ENCODE data around the gene PTMS.
"Not testable (repeated sequence)": the region's sequence is repeated elsewhere in the genome, so short reads cannot be mapped to it uniquely, and the experiment has no call there.

Gene PTMS

GRCh38 chr12:6735448-6736191 lies 30.5 kb upstream of the PTMS start:
- Histone ChIP-seq H3K36me3 (ENCODE audit: control insufficient read depth, insufficient read depth, low read length) (peaks cover 3% of the 10 kb centered on the region), H3K4me3 (ENCODE audit: insufficient read depth, low read depth, low read length) (no peak overlapping the region), H3K27me3 (ENCODE audit: control insufficient read depth, insufficient read depth, low read length, poor library complexity, severe bottlenecking) (no peaks in the 10 kb centered on the region), H3K27ac (ENCODE audit: insufficient read depth, low read depth, low read length, poor library complexity, severe bottlenecking) (no peak overlapping the region), H3K4me1 (ENCODE audit: control insufficient read depth, insufficient read depth, low read length) (no peaks in the 10 kb centered on the region), H3K9me3 (ENCODE audit: control insufficient read depth, low read length) (no peaks in the 10 kb centered on the region)
- WGBS, 2 experiments, result 54 to 55% methylated on average over 8 of the region's 8 CpGs

GRCh38 chr12:6736754-6737153 lies 29.4 kb upstream of the PTMS start:
- WGBS, 2 experiments, result 90 to 91% methylated on average over 5 of the region's 5 CpGs
- Histone ChIP-seq H3K36me3 (ENCODE audit: control insufficient read depth, insufficient read depth, low read length) (no peaks in the 10 kb centered on the region), H3K9me3 (ENCODE audit: control insufficient read depth, low read length) (no peaks in the 10 kb centered on the region), H3K27ac (ENCODE audit: insufficient read depth, low read depth, low read length, poor library complexity, severe bottlenecking) (no peak overlapping the region), H3K4me1 (ENCODE audit: control insufficient read depth, insufficient read depth, low read length) (no peaks in the 10 kb centered on the region), H3K27me3 (ENCODE audit: control insufficient read depth, insufficient read depth, low read length, poor library complexity, severe bottlenecking) (no peaks in the 10 kb centered on the region), H3K4me3 (ENCODE audit: insufficient read depth, low read depth, low read length) (no peak overlapping the region)

GRCh38 chr12:6742080-6742479 lies 24.1 kb upstream of the PTMS start:
- not testable (repeated sequence) for H3K4me3 ChIP-seq (ENCODE audit: insufficient read depth, low read depth, low read length); H3K27me3 ChIP-seq (ENCODE audit: control insufficient read depth, insufficient read depth, low read length, poor library complexity, severe bottlenecking); H3K36me3 ChIP-seq (ENCODE audit: control insufficient read depth, insufficient read depth, low read length); H3K9me3 ChIP-seq (ENCODE audit: control insufficient read depth, low read length); H3K27ac ChIP-seq (ENCODE audit: insufficient read depth, low read depth, low read length, poor library complexity, severe bottlenecking)
- 90% methylated on average over 10 to 11 of the region's 12 CpGs for WGBS, 2 experiments
- peaks cover 11% of the 10 kb centered on the region for H3K4me1 ChIP-seq (ENCODE audit: control insufficient read depth, insufficient read depth, low read length)

- no peaks in the 10 kb centered on the region for H3K9me3 ChIP-seq (ENCODE audit: control insufficient read depth, low read length)
- no peak overlapping the region for H3K27ac ChIP-seq (ENCODE audit: insufficient read depth, low read depth, low read length, poor library complexity, severe bottlenecking)
- H3K4me3 ChIP-seq (ENCODE audit: insufficient read depth, low read depth, low read length), result no peak overlapping the region
- whole genome bisulfite sequencing, 2 experiments, result 93 to 95% methylated on average over 3 of the region's 3 CpGs
- peaks cover 9% of the 10 kb centered on the region for H3K36me3 ChIP-seq (ENCODE audit: control insufficient read depth, insufficient read depth, low read length)
- H3K27me3 ChIP-seq (ENCODE audit: control insufficient read depth, insufficient read depth, low read length, poor library complexity, severe bottlenecking), result no peaks in the 10 kb centered on the region
- peaks cover 11% of the 10 kb centered on the region for H3K4me1 ChIP-seq (ENCODE audit: control insufficient read depth, insufficient read depth, low read length)
Observed at GRCh38 chr12:6742834-6743233, 23.3 kb upstream of the PTMS start.

- not testable (repeated sequence) for H3K4me3 ChIP-seq (ENCODE audit: insufficient read depth, low read depth, low read length); H3K27me3 ChIP-seq (ENCODE audit: control insufficient read depth, insufficient read depth, low read length, poor library complexity, severe bottlenecking)
- 85 to 88% methylated on average over 7 of the region's 7 CpGs for WGBS, 2 experiments
Observed at GRCh38 chr12:6743300-6743699, 22.9 kb upstream of the PTMS start.

GRCh38 chr12:6745741-6746525 lies 20.2 kb upstream of the PTMS start:
- 93 to 94% methylated on average over 13 of the region's 13 CpGs for WGBS, 2 experiments
- H3K9me3 ChIP-seq (ENCODE audit: control insufficient read depth, low read length), result no peaks in the 10 kb centered on the region
- H3K36me3 ChIP-seq (ENCODE audit: control insufficient read depth, insufficient read depth, low read length), result peaks cover 38% of the 10 kb centered on the region
- H3K4me3 ChIP-seq (ENCODE audit: insufficient read depth, low read depth, low read length), result no peak overlapping the region
- peaks cover 11% of the 10 kb centered on the region for H3K4me1 ChIP-seq (ENCODE audit: control insufficient read depth, insufficient read depth, low read length)
- H3K27me3 ChIP-seq (ENCODE audit: control insufficient read depth, insufficient read depth, low read length, poor library complexity, severe bottlenecking), result no peaks in the 10 kb centered on the region
- no peak overlapping the region for H3K27ac ChIP-seq (ENCODE audit: insufficient read depth, low read depth, low read length, poor library complexity, severe bottlenecking)

More at GRCh38 chr12:6743300-6743699, 22.9 kb upstream of the PTMS start:
- not testable (repeated sequence) for H3K27ac ChIP-seq (ENCODE audit: insufficient read depth, low read depth, low read length, poor library complexity, severe bottlenecking); H3K9me3 ChIP-seq (ENCODE audit: control insufficient read depth, low read length)
- H3K36me3 ChIP-seq (ENCODE audit: control insufficient read depth, insufficient read depth, low read length), result peaks cover 13% of the 10 kb centered on the region
- peaks cover 11% of the 10 kb centered on the region for H3K4me1 ChIP-seq (ENCODE audit: control insufficient read depth, insufficient read depth, low read length)

- Histone ChIP-seq H3K4me3 (ENCODE audit: insufficient read depth, low read depth, low read length) (no peak overlapping the region), H3K9me3 (ENCODE audit: control insufficient read depth, low read length) (no peaks in the 10 kb centered on the region), H3K27ac (ENCODE audit: insufficient read depth, low read depth, low read length, poor library complexity, severe bottlenecking) (no peak overlapping the region), H3K27me3 (ENCODE audit: control insufficient read depth, insufficient read depth, low read length, poor library complexity, severe bottlenecking) (no peaks in the 10 kb centered on the region), H3K4me1 (ENCODE audit: control insufficient read depth, insufficient read depth, low read length) (peaks cover 21% of the 10 kb centered on the region), H3K36me3 (ENCODE audit: control insufficient read depth, insufficient read depth, low read length) (peaks cover 45% of the 10 kb centered on the region)
- WGBS, 2 experiments, result 93 to 96% methylated on average over 4 of the region's 4 CpGs
Observed at GRCh38 chr12:6747216-6747615, 18.9 kb upstream of the PTMS start.

- Histone ChIP-seq H3K4me3 (ENCODE audit: insufficient read depth, low read depth, low read length) (no peak overlapping the region), H3K27me3 (ENCODE audit: control insufficient read depth, insufficient read depth, low read length, poor library complexity, severe bottlenecking) (no peaks in the 10 kb centered on the region), H3K9me3 (ENCODE audit: control insufficient read depth, low read length) (no peaks in the 10 kb centered on the region), H3K4me1 (ENCODE audit: control insufficient read depth, insufficient read depth, low read length) (peaks cover 23% of the 10 kb centered on the region), H3K36me3 (ENCODE audit: control insufficient read depth, insufficient read depth, low read length) (peaks cover 45% of the 10 kb centered on the region), H3K27ac (ENCODE audit: insufficient read depth, low read depth, low read length, poor library complexity, severe bottlenecking) (no peak overlapping the region)
- 97 to 98% methylated on average over 28 of the region's 28 CpGs for WGBS, 2 experiments
Observed at GRCh38 chr12:6748761-6749160, 17.4 kb upstream of the PTMS start.

- Histone ChIP-seq H3K9me3 (ENCODE audit: control insufficient read depth, low read length) (no peaks in the 10 kb centered on the region), H3K4me3 (ENCODE audit: insufficient read depth, low read depth, low read length) (no peak overlapping the region), H3K4me1 (ENCODE audit: control insufficient read depth, insufficient read depth, low read length) (peaks cover 21% of the 10 kb centered on the region), H3K27me3 (ENCODE audit: control insufficient read depth, insufficient read depth, low read length, poor library complexity, severe bottlenecking) (no peaks in the 10 kb centered on the region), H3K27ac (ENCODE audit: insufficient read depth, low read depth, low read length, poor library complexity, severe bottlenecking) (no peak overlapping the region), H3K36me3 (ENCODE audit: control insufficient read depth, insufficient read depth, low read length) (peaks cover 45% of the 10 kb centered on the region)
- WGBS, 2 experiments, result 92 to 98% methylated on average over 4 of the region's 4 CpGs
Observed at GRCh38 chr12:6750506-6750905, 15.7 kb upstream of the PTMS start.

GRCh38 chr12:6751767-6752166 lies 14.4 kb upstream of the PTMS start:
- H3K4me1 ChIP-seq (ENCODE audit: control insufficient read depth, insufficient read depth, low read length), result peaks cover 21% of the 10 kb centered on the region
- H3K27ac ChIP-seq (ENCODE audit: insufficient read depth, low read depth, low read length, poor library complexity, severe bottlenecking), result no peak overlapping the region
- H3K36me3 ChIP-seq (ENCODE audit: control insufficient read depth, insufficient read depth, low read length), result peaks cover 45% of the 10 kb centered on the region
- peak overlapping the region; percentile 96 for H3K4me3 ChIP-seq (ENCODE audit: insufficient read depth, low read depth, low read length)
- no peaks in the 10 kb centered on the region for H3K9me3 ChIP-seq (ENCODE audit: control insufficient read depth, low read length)
- no peaks in the 10 kb centered on the region for H3K27me3 ChIP-seq (ENCODE audit: control insufficient read depth, insufficient read depth, low read length, poor library complexity, severe bottlenecking)
- 93 to 97% methylated on average over 7 of the region's 7 CpGs for WGBS, 2 experiments

Data from ectodermal cell (in vitro differentiated cells).